PC-9 (cell line): ENCODE measurements around the gene ADAD1. TPM values are rescaled to one million over a fixed set of nuclear protein-coding genes. Genes with fewer than 3 reads are reported as not detected.
A peak's percentile ranks its signal among the peaks of the same experiment; 100 is the strongest.

Experiments
- BruUV-seq: library from RNA; stranded (reverse); fragments of 400-500 nt; replicated peaks from 2 replicates; lab custom pipeline; 2021; lab: Mats Ljungman, UMichigan
- CTCF ChIA-PET: fragments of 300-600 bp; sonication (Branson Sonifier 250); formaldehyde crosslinking; loops from one replicate; lab custom pipeline; 2022; ENCODE audit warnings: antibody characterized with exemption; lab: Charles Lee
- POLR2A ChIA-PET: fragments of 300-600 bp; sonication (Branson Sonifier 250); formaldehyde crosslinking; loops from one replicate; lab custom pipeline; 2022; ENCODE audit warnings: antibody characterized with exemption; ENCODE audit not compliant: unreplicated experiment; lab: Charles Lee
- DNase-seq, 2 experiments: peaks; one replicate each; pipeline versions ENCODE4 v3.0.0 to v3.0.0-alpha.2; 2015 to 2022; ENCODE audit warnings: mixed read lengths in 1 of 2
- H2AFZ ChIP-seq: fragments of 200-600 bp; sonication (generic); 2 replicates; pipeline ENCODE4 v1.8.1; 2017; ENCODE audit warnings: antibody characterized with exemption
- H3F3A ChIP-seq: fragments of 200-600 bp; sonication (generic); 2 replicates; pipeline ENCODE4 v1.8.1; 2017; ENCODE audit warnings: antibody characterized with exemption, mild to moderate bottlenecking, low read depth; ENCODE audit not compliant: insufficient read depth
- H3K27ac ChIP-seq: fragments of 200-600 bp; sonication (generic); 2 replicates; pipeline ENCODE4 v1.6.1; 2016; ENCODE audit warnings: mixed run types
- H3K27me3 ChIP-seq: fragments of 200-600 bp; sonication (generic); 2 replicates; pipeline ENCODE4 v1.6.1; 2016; ENCODE audit warnings: low read depth, mixed run types; ENCODE audit not compliant: insufficient read depth
- H3K36me3 ChIP-seq: fragments of 200-600 bp; sonication (generic); 2 replicates; pipeline ENCODE4 v1.6.1; 2016; ENCODE audit warnings: low read depth, mixed run types
- H3K4me1 ChIP-seq: fragments of 200-600 bp; sonication (generic); replicated peaks from 2 replicates; pipeline ENCODE4 v1.6.1; 2016; ENCODE audit warnings: mixed run types; ENCODE audit not compliant: insufficient read depth
- H3K4me2 ChIP-seq: fragments of 200-600 bp; sonication (generic); 2 replicates; pipeline ENCODE4 v1.6.1; 2017; ENCODE audit warnings: mixed run types
- H3K4me3 ChIP-seq: fragments of 200-600 bp; sonication (generic); 2 replicates; pipeline ENCODE4 v1.6.1; 2016; ENCODE audit warnings: mixed run types
- H3K79me2 ChIP-seq: fragments of 200-600 bp; sonication (generic); 2 replicates; pipeline ENCODE4 v1.6.1; 2017; ENCODE audit warnings: low read depth, mixed run types
- H3K9me2 ChIP-seq: fragments of 200-600 bp; sonication (generic); 2 replicates; pipeline ENCODE4 v1.8.1; 2017; ENCODE audit warnings: mild to moderate bottlenecking; ENCODE audit not compliant: insufficient read depth
- H3K9me3 ChIP-seq: fragments of 200-600 bp; sonication (generic); 2 replicates; pipeline ENCODE4 v1.8.1; 2016; ENCODE audit warnings: low read depth; ENCODE audit not compliant: insufficient read depth
- H4K20me1 ChIP-seq: fragments of 200-600 bp; sonication (generic); 2 replicates; pipeline ENCODE4 v1.8.1; 2017; ENCODE audit not compliant: insufficient read depth
- EZH2 ChIP-seq: fragments of 200-600 bp; sonication (generic); IDR thresholded peaks from 2 replicates; pipeline ENCODE4 v1.8.0; 2017; ENCODE audit warnings: antibody characterized with exemption, low read depth
- intact Hi-C: fragments of 100-400 bp; cut with micrococcal nuclease; formaldehyde crosslinking; loops from one replicate; pipeline ENCODE4 v1.10.0; 2022; ENCODE audit not compliant: unreplicated experiment
- total RNA-seq: library from RNA; stranded (reverse); gene quantifications from 2 replicates; pipeline ENCODE4 v1.2.3, GENCODE V29; 2021
- TF ChIP-seq, protein P1 (sequence below): fragments of 200-600 bp; sonication (generic); conservative IDR thresholded peaks from 2 replicates; pipeline ENCODE4 v1.6.1; 2017; ENCODE audit warnings: mixed run types, antibody characterized with exemption, mild to moderate bottlenecking, moderate library complexity

ADAD1 gene
- total RNA-seq, 1 experiment from 2014 or later: not detected

DNA sequence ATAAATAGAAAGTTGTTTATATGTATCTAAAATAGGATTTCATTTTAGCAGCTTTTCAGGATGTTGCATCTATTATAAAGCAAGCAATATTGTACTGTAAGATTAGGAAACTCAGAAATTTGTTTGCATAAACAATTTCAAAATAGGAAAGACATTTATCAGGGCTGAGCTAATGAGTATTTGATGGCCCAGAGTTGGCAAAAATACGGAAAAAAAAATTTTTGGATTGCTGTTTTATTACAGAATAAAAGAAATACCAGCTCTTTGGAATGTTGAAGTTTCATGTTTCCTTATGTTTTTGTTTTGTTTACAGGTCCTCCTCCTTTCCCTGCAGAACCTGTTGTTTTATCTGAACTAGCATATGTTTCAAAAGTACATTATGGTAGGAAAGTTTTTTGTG is 14.5 kb downstream of the ADAD1 start:
- Histone ChIP-seq H2AFZ (no peak overlapping the region), H3K27me3 (no peaks in the 10 kb centered on the region), H3K9me3 (no peaks in the 10 kb centered on the region), H4K20me1 (no peaks in the 10 kb centered on the region), H3F3A (no peaks in the 10 kb centered on the region), H3K4me2 (no peak overlapping the region), H3K4me1 (no peaks in the 10 kb centered on the region), H3K27ac (no peak overlapping the region), H3K4me3 (no peak overlapping the region), H3K9me2 (no peaks in the 10 kb centered on the region), H3K79me2 (no peaks in the 10 kb centered on the region), H3K36me3 (no peaks in the 10 kb centered on the region)
- TF ChIP-seq, protein P1, sequence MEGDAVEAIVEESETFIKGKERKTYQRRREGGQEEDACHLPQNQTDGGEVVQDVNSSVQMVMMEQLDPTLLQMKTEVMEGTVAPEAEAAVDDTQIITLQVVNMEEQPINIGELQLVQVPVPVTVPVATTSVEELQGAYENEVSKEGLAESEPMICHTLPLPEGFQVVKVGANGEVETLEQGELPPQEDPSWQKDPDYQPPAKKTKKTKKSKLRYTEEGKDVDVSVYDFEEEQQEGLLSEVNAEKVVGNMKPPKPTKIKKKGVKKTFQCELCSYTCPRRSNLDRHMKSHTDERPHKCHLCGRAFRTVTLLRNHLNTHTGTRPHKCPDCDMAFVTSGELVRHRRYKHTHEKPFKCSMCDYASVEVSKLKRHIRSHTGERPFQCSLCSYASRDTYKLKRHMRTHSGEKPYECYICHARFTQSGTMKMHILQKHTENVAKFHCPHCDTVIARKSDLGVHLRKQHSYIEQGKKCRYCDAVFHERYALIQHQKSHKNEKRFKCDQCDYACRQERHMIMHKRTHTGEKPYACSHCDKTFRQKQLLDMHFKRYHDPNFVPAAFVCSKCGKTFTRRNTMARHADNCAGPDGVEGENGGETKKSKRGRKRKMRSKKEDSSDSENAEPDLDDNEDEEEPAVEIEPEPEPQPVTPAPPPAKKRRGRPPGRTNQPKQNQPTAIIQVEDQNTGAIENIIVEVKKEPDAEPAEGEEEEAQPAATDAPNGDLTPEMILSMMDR: no peak
- no peak for TF ChIP-seq EZH2
- intact Hi-C loops: no loop called here
- ChIA-PET CTCF (no interaction called here), POLR2A (no interaction called here)
- DNase-seq: no peak
- no TSS peak for BruUV-seq

DNA sequence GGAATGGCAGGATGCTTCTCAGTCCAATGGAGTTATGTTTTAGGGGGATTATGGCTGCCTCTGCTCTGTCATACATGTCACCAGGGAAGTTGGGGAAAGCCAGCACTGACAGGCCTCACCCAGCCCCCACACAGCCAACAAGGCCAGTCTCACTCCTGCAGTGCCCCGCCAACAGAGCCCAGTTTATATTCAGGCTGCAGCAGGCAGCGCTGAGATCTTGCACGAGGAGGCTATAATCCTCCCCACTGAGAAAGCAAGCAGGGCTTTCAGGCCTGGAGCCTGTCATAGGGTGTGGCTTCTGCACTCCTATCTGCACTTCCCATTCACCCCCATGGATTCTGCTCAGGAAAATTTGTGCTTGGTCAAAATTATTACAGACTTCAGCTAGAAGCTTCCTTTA is 25.1 kb downstream of the ADAD1 start:
- intact Hi-C loops: no loop called here
- no peaks in the 10 kb centered on the region for H3K4me1 ChIP-seq
- POLR2A ChIA-PET: no interaction called here
- H3K9me2 ChIP-seq: 0 out of 2 replicates have a peak, but pooled peaks cover 5% of the 10 kb centered on the region
- no peak for DNase-seq
- H3K79me2 ChIP-seq: no peaks in the 10 kb centered on the region
- no peak overlapping the region for H3K4me2 ChIP-seq
- H4K20me1 ChIP-seq: no peaks in the 10 kb centered on the region
- H2AFZ ChIP-seq: no peak overlapping the region
- TF ChIP-seq EZH2: no peak
- TF ChIP-seq, protein P1: no peak
- no peaks in the 10 kb centered on the region for H3K9me3 ChIP-seq
- no peaks in the 10 kb centered on the region for H3F3A ChIP-seq
- H3K27me3 ChIP-seq: no peaks in the 10 kb centered on the region
- no TSS peak for BruUV-seq
- CTCF ChIA-PET: no interaction called here
- H3K27ac ChIP-seq: no peak overlapping the region
- H3K36me3 ChIP-seq: no peaks in the 10 kb centered on the region
- no peak overlapping the region for H3K4me3 ChIP-seq

DNA sequence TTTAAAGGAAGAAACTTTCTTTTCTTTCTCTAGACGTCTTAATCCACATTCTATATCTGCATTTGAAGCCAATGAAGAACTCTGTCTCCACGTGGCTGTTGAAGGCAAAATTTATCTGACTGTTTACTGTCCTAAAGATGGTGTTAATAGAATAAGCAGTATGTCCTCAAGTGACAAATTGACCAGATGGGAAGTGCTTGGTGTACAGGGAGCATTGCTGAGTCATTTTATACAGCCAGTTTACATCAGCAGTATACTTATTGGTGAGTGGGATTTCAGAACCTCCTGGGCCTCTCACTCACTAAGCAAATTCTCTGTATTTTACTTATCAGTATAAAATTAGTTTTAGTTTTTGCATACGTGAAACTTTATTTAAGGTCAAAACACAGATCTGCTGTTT is 33.7 kb downstream of the ADAD1 start:
- Histone ChIP-seq H3K9me3 (no peaks in the 10 kb centered on the region), H3K9me2 (0 out of 2 replicates have a peak, but pooled peaks cover 5% of the 10 kb centered on the region), H3K4me1 (no peaks in the 10 kb centered on the region), H3K79me2 (no peaks in the 10 kb centered on the region), H3K4me3 (no peak overlapping the region), H3K36me3 (no peaks in the 10 kb centered on the region), H3K4me2 (no peak overlapping the region), H2AFZ (peak overlapping the region; percentile 54; the same call in 1 of the 2 replicates), H3K27ac (no peak overlapping the region), H3F3A (no peaks in the 10 kb centered on the region), H3K27me3 (no peaks in the 10 kb centered on the region), H4K20me1 (no peaks in the 10 kb centered on the region)
- intact Hi-C loops: no loop called here
- DNase-seq: no peak
- ChIA-PET POLR2A (no interaction called here), CTCF (no interaction called here)
- no TSS peak for BruUV-seq
- TF ChIP-seq EZH2: no peak
- TF ChIP-seq, protein P1: no peak
